DND-41 (cell line): ENCODE data around the gene GMPPB.

ENCODE experiments used
- ATAC-seq: fragments of 200-7000 bp; cut with Tn5 transposase; 3 replicates; pipeline ENCODE4 v1.9.1; 2021; ENCODE audit warnings: low read depth; ENCODE audit not compliant: insufficient read depth
- DNase-seq: peaks from one replicate; pipeline ENCODE4 v3.0.0-alpha.2; 2020
- H2AFZ ChIP-seq: 2 replicates; pipeline ENCODE4 v1.6.0; 2012; ENCODE audit warnings: low read depth, low read length
- H3K27ac ChIP-seq: 2 replicates; pipeline ENCODE4 v1.5.1; 2012; ENCODE audit warnings: low read length, inconsistent platforms
- H3K27me3 ChIP-seq: fragments of 200-600 bp; sonication (generic); 2 replicates; pipeline ENCODE4 v1.6.0; 2012; ENCODE audit warnings: low read length, mild to moderate bottlenecking, inconsistent platforms; ENCODE audit not compliant: insufficient read depth, poor library complexity
- H3K36me3 ChIP-seq: 2 replicates; pipeline ENCODE4 v1.5.1; 2012; ENCODE audit warnings: low read length, inconsistent platforms; ENCODE audit not compliant: insufficient read depth
- H3K4me1 ChIP-seq: 2 replicates; pipeline ENCODE4 v1.5.1; 2012; ENCODE audit warnings: mild to moderate bottlenecking, low read length; ENCODE audit not compliant: insufficient read depth
- H3K4me2 ChIP-seq: 2 replicates; pipeline ENCODE4 v1.6.0; 2012; ENCODE audit warnings: mild to moderate bottlenecking, moderate library complexity, low read length, inconsistent platforms; ENCODE audit not compliant: insufficient read depth
- H3K4me3 ChIP-seq, 2 experiments: fragments of 200-600 bp in 1 of 2; shearing (Covaris generic) in 1 of 2; 2 replicates each; pipeline ENCODE4 v1.5.1; 2012 to 2016; ENCODE audit warnings: inconsistent platforms in 2 of 2, low read length in 2 of 2, mild to moderate bottlenecking in 2 of 2, low read depth in 1 of 2, moderate library complexity in 1 of 2
- H3K79me2 ChIP-seq: 2 replicates; pipeline ENCODE4 v1.6.0; 2012; ENCODE audit warnings: low read length, inconsistent platforms; ENCODE audit not compliant: insufficient read depth
- H3K9ac ChIP-seq: 2 replicates; pipeline ENCODE4 v1.6.0; 2012; ENCODE audit warnings: low read depth, mild to moderate bottlenecking, inconsistent platforms, low read length, moderate library complexity
- H3K9me3 ChIP-seq: 2 replicates; pipeline ENCODE4 v1.5.1; 2012; ENCODE audit warnings: low read length, moderate library complexity, mild to moderate bottlenecking, inconsistent platforms; ENCODE audit not compliant: insufficient read depth, severe bottlenecking
- H4K20me1 ChIP-seq: 2 replicates; pipeline ENCODE4 v1.6.0; 2012; ENCODE audit warnings: low read length; ENCODE audit not compliant: insufficient read depth
- EZH2 ChIP-seq: IDR thresholded peaks from 3 replicates; pipeline ENCODE4 v1.6.1; 2012; ENCODE audit warnings: borderline replicate concordance, low read depth, mild to moderate bottlenecking, moderate library complexity, low read length, inconsistent platforms; ENCODE audit not compliant: severe bottlenecking
- TF ChIP-seq, protein P1 (sequence below): IDR thresholded peaks from 2 replicates; pipeline ENCODE4 v1.5.1; 2012; ENCODE audit warnings: borderline replicate concordance, low read length, moderate library complexity, mild to moderate bottlenecking; ENCODE audit not compliant: poor library complexity, severe bottlenecking; ENCODE audit errors: extremely low read depth

GMPPB gene

DNA sequence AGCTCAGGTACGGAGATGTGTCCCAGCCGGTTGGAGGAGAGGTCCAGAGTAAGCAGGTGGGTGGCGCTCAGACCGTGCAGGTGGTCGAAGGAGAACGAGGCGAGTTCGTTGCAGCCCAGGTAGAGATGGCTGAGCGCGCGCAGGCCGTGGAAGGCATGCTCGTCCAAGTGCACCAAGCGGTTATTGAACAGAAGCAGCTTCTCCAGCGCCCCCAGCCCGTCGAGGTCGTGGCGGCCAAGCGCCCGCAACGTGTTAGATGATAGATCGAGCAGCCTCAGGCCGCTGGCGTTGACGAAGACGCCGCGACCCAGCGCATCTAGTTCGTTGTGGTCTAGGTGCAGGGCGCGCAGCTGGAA is 4.9 kb downstream of the GMPPB start:
- peak overlapping the region in 1 of 2 experiments; percentile 54; a peak in 2 of 4 replicates for H3K4me3 ChIP-seq
- TF ChIP-seq EZH2, result no peak
- TF ChIP-seq, protein P1, sequence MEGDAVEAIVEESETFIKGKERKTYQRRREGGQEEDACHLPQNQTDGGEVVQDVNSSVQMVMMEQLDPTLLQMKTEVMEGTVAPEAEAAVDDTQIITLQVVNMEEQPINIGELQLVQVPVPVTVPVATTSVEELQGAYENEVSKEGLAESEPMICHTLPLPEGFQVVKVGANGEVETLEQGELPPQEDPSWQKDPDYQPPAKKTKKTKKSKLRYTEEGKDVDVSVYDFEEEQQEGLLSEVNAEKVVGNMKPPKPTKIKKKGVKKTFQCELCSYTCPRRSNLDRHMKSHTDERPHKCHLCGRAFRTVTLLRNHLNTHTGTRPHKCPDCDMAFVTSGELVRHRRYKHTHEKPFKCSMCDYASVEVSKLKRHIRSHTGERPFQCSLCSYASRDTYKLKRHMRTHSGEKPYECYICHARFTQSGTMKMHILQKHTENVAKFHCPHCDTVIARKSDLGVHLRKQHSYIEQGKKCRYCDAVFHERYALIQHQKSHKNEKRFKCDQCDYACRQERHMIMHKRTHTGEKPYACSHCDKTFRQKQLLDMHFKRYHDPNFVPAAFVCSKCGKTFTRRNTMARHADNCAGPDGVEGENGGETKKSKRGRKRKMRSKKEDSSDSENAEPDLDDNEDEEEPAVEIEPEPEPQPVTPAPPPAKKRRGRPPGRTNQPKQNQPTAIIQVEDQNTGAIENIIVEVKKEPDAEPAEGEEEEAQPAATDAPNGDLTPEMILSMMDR, result no peak
- H3K79me2 ChIP-seq, result peaks cover 28% of the 10 kb centered on the region
- H3K9me3 ChIP-seq, result no peaks in the 10 kb centered on the region
- H3K4me1 ChIP-seq, result peaks cover 42% of the 10 kb centered on the region
- peak overlapping the region; percentile 37 for H3K9ac ChIP-seq
- no peak for ATAC-seq
- no peaks in the 10 kb centered on the region for H3K27me3 ChIP-seq
- no peak overlapping the region for H2AFZ ChIP-seq
- peak overlapping the region; percentile 66 for H3K4me2 ChIP-seq
- peaks cover 49% of the 10 kb centered on the region for H3K36me3 ChIP-seq
- H4K20me1 ChIP-seq, result peaks cover 39% of the 10 kb centered on the region
- H3K27ac ChIP-seq, result no peak overlapping the region
- DNase-seq, result no peak

- DNase-seq, result no peak
Observed at GRCh38 chr3:49717959-49718857, 5.5 kb downstream of the GMPPB start.

GRCh38 chr3:49717211-49717958 is 6.4 kb downstream of the GMPPB start:
- peaks cover 51% of the 10 kb centered on the region for H3K36me3 ChIP-seq
- no peak overlapping the region for H3K9ac ChIP-seq
- peaks cover 14% of the 10 kb centered on the region for H3K79me2 ChIP-seq
- H3K9me3 ChIP-seq, result no peaks in the 10 kb centered on the region
- H3K4me1 ChIP-seq, result peaks cover 43% of the 10 kb centered on the region
- no peaks in the 10 kb centered on the region for H3K27me3 ChIP-seq
- peaks cover 28% of the 10 kb centered on the region for H4K20me1 ChIP-seq
- no peak overlapping the region for H2AFZ ChIP-seq
- no peak for DNase-seq
- TF ChIP-seq, protein P1, result no peak
- no peak for TF ChIP-seq EZH2
- no peak overlapping the region for H3K27ac ChIP-seq
- H3K4me3 ChIP-seq, result no peak overlapping the region
- H3K4me2 ChIP-seq, result no peak overlapping the region
- ATAC-seq, result no peak

More at GRCh38 chr3:49717959-49718857, 5.5 kb downstream of the GMPPB start:
- H2AFZ ChIP-seq, result no peak overlapping the region
- no peak for ATAC-seq
- H3K27me3 ChIP-seq, result no peaks in the 10 kb centered on the region
- H3K79me2 ChIP-seq, result peaks cover 22% of the 10 kb centered on the region
- no peaks in the 10 kb centered on the region for H3K9me3 ChIP-seq
- H3K36me3 ChIP-seq, result peaks cover 54% of the 10 kb centered on the region
- no peak for TF ChIP-seq EZH2
- TF ChIP-seq, protein P1, result no peak
- H3K4me3 ChIP-seq, result no peak overlapping the region
- no peak overlapping the region for H3K9ac ChIP-seq
- peaks cover 36% of the 10 kb centered on the region for H4K20me1 ChIP-seq
- peaks cover 43% of the 10 kb centered on the region for H3K4me1 ChIP-seq
- no peak overlapping the region for H3K27ac ChIP-seq
- peak overlapping the region; percentile 66 for H3K4me2 ChIP-seq
